Activated naive CD8-positive, alpha-beta T cell treated with anti-CD3 and anti-CD28 coated beads, Interleukin-2, amount 50 U/mL, for 16 hours (primary cell): ENCODE measurements around the gene MYO1E.
"Not testable (repeated sequence)": the region's sequence is repeated elsewhere in the genome, so short reads cannot be mapped to it uniquely, and the experiment has no call there.

Experiments used
- DNase-seq: peaks from one replicate; pipeline ENCODE4 v3.0.0-alpha.2; 2020; ENCODE audit warnings: low read depth, low spot score

The MYO1E gene

GRCh38 chr15:59137566-59137965 lies 235.1 kb downstream of the MYO1E start:
- no peak for DNase-seq

GRCh38 chr15:59133929-59134427 lies 238.7 kb downstream of the MYO1E start:
- no peak for DNase-seq

GRCh38 chr15:59131969-59132562 lies 240.6 kb downstream of the MYO1E start:
- no peak for DNase-seq

- no peak for DNase-seq
These were observed 241.2 kb downstream of the MYO1E start for GRCh38 chr15:59131456-59131855.

- not testable (repeated sequence) for DNase-seq
These were observed 245.4 kb downstream of the MYO1E start for GRCh38 chr15:59127255-59127654.

DNA sequence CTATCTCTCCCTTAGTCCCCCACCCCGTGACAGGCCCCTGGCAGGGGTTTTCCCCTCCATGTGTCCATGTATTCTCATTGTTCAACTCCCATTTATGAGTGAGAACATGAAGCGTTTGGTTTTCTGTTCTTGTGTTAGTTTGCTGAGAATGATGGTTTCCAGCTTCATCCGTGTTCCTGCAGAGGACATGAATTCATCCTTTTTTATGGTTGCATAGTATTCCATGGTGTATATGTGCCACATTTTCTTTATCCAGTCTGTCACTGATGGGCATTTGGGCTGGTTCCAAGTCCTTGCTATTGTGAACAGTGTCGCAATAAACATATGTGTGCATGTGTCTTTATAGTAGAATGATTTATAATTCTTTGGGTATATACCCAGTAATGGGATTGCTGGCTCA lies 247.0 kb downstream of the MYO1E start:
- DNase-seq = not testable (repeated sequence)

DNA sequence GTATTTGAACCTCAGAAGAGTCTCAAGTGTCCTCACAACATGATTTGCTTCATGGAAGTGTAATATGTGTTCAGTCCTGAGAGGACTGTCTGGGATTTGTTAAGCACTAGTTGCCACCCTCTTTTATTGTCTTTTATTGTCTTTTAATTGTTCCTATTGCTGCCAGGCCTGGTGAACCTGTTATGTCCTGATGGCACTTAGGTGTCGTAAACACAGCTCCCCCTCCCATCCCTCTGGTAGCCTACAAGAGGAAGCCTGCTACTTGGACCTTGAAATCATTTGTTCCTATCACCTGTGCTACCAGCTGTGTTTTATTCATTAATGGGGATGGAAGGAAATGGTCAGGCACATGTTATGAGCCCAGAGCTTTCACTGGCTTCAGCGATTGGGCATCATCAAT lies 248.4 kb downstream of the MYO1E start:
- no peak for DNase-seq

DNA sequence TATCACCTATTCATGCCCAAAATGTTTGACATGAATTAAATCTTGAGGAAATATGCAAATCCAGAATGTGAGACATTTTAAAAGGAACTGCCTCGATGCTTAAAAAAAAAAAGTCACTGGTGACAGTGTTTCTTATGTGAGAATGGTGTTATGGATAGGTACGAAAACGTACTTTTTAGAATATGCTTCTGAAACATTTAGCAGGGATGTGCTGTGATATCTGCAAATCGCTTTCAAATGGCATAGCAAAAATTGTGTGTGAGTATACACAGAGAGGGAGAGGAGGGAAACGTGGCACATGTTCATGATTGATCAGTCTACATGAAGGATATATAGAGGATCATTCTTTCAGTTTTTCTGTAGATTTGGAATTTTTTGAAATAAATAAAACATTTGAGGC lies 251.7 kb downstream of the MYO1E start:
- no peak for DNase-seq

GRCh38 chr15:59119625-59120024 lies 253.0 kb downstream of the MYO1E start:
- DNase-seq = no peak

GRCh38 chr15:59116771-59117170 lies 255.9 kb downstream of the MYO1E start:
- no peak for DNase-seq

GRCh38 chr15:59116141-59116540 lies 256.5 kb downstream of the MYO1E start:
- DNase-seq = no peak

DNA sequence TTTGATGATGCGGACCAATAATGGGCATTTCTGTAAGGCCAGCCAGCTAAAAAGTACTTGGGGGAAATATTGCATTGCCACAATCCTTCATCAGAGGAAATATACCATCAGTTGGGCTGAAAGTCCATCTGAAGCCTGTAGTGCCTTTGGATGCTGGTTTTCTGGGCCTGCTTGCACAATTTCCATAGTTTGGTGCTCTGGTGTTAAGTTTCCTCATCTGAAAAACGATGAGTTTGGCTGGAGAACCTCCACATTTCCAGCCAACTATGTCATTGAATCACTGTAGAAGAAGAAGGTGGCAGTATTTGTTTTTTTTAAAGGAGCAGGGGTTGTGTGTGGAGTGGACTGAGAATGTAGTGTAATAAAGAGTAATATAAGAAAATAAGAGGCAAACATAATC lies 257.6 kb downstream of the MYO1E start:
- DNase-seq = no peak

DNA sequence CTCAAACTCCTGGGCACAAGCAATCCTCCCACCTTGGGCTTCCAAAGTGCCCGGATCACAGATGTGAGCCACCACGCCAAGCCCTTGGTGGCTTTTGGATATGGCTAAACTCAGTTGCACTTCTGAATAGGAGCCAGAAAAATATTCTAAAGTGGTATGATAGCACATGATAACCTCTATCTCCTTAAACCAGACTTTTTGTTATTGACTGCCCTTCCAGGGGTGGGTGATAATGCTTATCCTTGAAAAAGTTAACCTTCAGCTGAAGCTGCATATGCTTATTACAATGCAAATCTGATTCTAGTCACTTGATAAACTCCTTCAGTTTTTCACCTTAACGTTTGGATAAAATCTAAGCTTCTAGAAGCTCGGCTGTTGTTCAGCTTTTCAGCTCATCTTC lies 261.4 kb downstream of the MYO1E start:
- no peak for DNase-seq

DNA sequence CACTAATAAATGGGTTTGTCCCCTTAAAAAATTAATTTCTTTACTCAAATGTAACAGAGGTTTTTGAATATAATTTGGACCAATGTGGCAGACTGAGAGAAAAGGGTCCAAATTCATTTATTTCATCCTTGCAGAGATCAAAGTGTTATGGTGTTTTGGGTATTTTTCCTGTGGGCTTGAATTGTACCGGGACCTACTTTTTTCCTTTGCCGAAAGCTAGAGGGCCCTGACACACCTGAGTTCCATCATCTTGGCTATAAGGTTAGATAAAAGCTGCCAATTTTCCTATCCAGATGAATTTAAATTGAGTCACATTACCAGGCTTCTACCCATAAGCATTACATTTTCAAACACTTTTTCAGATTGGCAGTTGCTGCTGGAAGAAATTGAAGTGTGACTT lies 266.8 kb downstream of the MYO1E start:
- no peak for DNase-seq

GRCh38 chr15:59104912-59105732 lies 267.5 kb downstream of the MYO1E start, which contains the start of gene CCNB2:
TSS of gene CCNB2 (plus strand) at chr15:59105146. CDS start at chr15:59105269, 123 bp downstream.
- peak; percentile 54 for DNase-seq

DNA sequence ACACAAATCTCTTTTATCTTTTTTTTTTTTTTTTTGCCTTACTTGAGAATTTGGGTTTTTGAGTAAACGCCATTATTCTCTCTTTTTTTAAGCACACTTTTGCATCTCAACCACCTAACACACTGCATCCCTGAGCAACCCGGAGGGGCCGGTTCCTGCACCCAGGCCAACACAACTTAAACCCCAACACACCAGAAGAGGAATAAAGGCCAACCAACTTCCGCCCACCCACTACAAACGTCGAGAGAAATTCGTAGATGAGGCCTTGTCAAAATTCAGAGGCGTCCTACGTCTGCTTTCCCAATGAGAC lies 268.1 kb downstream of the MYO1E start:
- no peak for DNase-seq

- DNase-seq = no peak
These were observed 273.4 kb downstream of the MYO1E start for GRCh38 chr15:59099162-59099685.

DNA sequence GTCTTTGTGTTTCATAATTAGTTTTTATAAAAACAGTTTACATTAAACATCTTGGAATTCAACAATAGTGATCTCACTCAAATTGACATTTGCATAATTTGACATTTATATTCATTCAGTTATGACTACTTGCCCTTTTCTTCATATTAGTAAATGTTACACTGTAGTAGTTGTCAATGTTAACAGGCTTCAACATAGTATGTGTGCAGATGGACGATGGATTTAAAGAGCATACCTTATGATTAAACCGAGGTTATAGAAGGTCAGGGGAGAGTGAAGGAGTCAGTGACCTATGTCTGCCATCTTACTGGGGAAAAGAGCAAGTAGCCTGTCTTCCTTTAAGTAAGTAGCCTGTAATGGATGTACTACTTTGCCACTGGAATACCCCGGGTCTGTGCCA lies 276.2 kb downstream of the MYO1E start:
- no peak for DNase-seq

DNA sequence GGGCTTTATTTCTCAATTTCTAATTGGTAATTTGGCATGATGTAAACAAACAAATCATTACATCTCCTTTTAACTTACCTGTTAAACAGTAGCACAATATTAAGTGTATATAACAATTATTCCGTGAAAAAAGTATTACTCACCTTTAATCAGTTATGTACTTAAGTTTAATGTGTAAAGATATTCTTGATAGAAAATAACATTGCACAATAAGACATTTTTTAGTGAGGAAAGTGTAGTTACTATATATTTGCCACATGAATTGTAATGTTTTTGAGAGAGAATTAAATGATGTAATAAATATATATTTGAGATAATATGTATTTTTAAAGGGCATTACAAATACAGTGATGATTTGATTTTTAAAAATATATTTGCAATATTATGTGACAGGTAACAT lies 278.6 kb downstream of the MYO1E start:
- DNase-seq = no peak

GRCh38 chr15:59087731-59088130 lies 284.9 kb downstream of the MYO1E start:
- no peak for DNase-seq
